ENCODE results near the gene METTL3.
"Not testable (repeated sequence)": the region's sequence is repeated elsewhere in the genome, so short reads cannot be mapped to it uniquely, and the experiment has no call there.

The METTL3 gene

GRCh38 chr14:21510735-21511657, at the start of gene METTL3:
Gene METTL3, minus strand, starts transcription at chr14:21511340. Its CDS starts 117 bp downstream, at chr14:21511223.
- peak; percentile 95 for FAIRE-seq

DNA sequence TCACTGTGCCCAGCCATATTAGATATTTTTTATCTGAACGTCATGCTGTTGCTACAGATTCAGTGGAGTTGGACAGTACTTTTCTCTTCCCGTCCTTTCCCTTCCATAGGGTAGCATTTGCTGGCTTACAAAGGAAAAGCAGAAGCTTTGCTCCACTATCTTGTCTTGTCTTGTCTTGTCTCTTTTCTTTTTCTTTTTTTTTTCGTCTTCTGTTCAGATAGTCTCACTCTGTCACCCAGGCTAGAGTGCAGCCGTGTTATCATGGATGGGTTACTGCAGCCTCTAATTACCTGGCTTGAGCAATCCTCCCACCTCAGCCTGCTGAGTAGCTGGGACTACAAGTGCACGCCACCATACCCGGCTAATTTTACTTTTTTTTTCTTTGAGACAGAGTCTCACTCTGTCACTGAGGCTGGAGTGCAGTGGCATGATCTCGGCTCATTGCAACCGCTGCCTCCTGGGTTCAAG, 47.6 kb upstream of the METTL3 start:
- FAIRE-seq, result no peak

DNA sequence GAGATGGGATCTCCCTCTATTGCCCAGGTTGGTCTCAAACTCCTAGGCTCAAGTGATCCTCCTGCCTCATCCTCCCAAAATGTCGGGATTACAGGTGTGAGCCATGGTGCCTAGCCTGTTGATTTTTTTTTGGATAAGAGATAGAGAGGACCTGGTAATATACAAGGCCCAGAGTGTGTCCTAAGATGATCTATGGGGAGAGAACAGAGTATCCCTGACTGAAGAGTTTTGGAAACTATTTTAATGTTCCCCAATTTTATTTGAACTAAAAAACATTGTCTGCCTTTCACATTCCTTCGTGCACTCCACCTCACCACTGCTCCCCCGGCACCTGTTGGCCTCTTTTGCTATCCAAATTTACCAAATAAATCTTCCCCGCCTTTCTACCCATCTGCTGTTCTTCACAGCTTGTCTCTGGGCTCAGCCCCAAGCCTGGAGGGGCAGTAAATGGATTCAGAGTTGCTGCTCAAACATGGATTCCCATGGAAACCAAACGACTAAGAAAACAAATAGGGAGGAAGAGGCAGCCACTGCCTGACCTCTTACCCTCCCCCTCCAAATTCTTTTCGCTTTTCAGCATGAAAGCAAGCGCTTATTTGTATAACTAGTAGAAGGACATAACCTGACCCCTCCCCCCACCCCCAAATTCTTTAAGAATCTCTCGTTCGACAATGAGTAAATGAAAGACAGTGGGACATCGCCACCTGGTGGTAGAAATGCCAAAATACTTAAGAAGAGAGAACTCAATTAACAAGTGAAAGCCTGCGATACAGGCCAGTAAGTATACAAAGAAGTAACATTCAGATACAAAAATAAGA, 46.2 kb upstream of the METTL3 start:
- peak; percentile 94 for FAIRE-seq

DNA sequence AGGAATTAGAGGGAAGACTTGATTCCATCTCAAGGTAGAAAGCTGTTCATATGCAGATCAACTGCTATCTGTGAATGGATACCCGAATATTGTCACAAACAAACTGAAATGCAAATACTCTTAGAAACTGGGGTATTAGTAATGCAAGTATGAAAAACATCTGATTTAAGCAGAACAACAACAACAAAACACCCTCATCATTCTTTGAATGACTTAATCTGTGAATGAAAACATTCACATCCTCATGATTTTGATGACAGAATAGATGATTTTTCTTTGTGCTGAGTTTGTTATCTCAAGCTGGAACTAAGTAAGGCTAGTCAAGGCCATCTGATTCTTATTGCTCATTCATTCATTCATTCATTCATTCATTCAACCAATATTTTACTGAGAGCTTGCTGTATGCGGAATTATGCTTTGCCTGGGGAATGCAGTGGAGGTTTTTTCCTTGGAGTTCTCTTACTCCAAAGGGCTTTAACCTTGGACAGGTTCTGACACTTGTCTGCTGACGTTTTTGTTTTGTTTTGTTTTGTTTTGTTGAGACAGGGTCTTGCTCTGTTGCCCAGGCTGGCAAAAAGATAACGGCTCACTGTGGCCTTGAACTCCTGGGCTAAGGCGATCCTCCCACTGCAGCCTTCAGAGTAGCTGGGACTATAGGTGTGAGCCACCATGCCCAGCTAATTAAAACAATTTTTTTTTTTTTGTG, 45.4 kb upstream of the METTL3 start:
- no peak for FAIRE-seq

GRCh38 chr14:21553266-21553665, 42.1 kb upstream of the METTL3 start:
- FAIRE-seq, result no peak

GRCh38 chr14:21544588-21544987, 33.4 kb upstream of the METTL3 start:
- FAIRE-seq, result not testable (repeated sequence)

DNA sequence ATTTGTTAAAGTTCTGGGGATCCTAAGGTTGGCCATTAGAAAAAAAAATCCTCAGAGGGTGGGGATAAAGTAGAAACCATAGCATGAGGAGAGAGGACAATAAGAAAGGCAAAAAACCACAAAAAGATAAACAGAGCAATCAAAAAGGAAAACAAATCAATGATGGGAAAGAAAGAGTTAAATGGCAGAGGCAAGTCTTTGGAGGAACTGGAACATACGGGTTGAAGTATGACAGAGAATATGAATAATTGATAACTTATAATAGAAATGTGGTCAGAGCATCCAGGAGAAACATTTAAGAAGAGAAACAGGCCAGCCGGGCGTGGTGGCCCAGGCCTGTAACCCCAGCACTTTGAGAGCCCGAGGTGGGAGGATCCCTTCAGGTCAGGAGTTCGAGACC, 32.8 kb upstream of the METTL3 start:
- no peak for FAIRE-seq

DNA sequence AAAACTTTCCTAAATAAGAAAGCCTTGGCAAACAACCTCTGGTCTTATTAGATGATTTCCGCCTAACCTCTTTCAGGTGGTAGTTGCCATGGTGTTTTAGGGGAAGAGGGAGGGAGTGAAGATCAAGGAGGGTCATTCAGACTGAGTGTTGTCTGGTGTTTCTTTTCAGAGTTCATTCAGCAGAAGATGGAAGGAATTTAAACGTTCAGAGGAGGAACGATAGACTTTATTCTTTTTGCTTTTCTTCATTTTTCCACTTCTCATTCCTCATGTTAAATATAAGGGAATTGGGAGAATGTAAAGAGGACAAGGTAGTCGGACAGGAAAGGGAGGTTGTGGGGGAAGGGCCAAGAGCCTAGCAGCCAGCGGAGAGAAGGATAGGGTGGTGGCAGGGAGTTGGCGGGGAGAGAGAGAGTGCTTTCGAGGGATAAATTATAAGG, 32.4 kb upstream of the METTL3 start:
- FAIRE-seq, result no peak

DNA sequence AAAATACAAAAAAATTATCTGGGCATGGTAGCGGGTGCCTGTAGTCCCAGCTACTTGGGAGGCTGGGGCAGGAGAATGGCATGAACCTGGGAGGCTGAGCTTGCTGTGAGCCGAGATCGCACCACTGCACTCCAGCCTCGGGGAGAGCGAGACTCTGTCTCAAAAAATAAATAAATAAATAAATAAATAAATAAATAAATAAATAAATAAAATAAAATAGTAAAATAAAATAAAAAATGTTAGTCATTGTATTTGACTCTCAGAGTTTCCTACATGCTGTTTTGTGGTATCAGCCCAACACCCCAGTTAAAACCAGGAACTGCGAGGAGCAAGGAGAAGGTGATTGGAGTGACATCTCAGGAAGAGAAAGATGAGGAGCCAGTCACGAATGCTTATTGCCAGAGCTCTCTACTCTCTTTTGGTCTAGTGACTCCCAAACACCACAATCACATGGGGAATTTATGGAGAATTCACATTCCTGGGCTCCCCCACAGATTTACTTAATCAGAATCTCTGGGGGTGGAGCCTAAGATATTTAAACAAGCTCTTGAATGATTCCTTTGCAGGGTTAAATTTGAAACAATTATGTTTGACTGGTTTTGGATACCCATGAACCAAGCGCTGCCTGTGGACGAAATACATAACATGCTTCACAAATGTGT, 30.4 kb upstream of the METTL3 start:
- no peak for FAIRE-seq

DNA sequence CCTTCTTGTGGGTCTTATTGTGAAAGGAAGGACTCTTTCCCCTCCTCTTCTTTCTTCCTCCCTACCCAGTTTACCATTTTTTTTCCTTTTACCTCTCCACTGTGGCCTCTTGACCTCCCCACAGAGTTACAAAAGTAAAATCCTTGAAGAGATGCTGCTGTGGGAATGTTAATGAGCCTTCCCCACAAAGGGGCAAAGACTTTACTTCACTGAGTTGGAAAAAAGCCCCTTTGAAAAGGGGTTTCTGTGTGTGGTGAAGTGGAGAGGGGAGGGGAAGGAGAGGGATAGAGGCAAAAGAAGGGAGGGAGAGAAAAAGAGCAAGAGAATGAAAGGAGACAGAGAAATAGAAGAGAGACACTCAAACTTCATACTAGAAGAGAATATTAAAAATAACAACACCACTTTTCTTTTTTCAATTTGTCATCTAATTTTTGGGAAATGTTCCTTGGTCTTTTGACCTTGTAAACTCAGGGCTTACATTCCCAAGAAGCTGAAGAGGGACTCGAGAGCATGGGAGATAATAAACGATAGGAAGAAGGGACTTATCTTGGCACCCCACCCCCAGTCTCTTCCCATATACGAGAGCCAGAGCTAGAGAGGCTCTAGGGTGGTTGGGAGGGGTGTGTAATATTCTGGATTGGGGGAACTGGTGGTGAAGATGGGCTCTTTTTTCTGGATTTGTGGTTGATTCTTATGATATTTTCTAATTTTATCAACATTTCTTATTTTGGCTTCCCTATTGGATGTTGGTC, 28.2 kb upstream of the METTL3 start:
- no peak for FAIRE-seq

DNA sequence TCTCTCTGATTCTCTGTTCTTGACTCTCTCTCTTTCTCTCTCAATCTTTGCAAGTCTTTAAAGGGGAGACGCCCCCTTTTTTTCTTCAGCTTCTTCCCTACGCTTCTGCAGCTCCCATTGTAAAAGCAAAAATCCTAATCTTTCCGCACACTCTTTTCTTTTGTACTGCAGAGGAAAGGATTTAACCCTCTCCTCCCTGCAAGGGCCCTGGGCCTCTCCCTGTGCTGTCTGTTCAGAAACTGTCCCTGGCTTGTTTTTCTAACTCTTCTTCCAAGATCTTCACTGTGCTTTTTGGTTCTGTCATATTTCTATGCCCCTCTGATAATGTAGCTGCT, 25.9 kb upstream of the METTL3 start:
- no peak for FAIRE-seq

DNA sequence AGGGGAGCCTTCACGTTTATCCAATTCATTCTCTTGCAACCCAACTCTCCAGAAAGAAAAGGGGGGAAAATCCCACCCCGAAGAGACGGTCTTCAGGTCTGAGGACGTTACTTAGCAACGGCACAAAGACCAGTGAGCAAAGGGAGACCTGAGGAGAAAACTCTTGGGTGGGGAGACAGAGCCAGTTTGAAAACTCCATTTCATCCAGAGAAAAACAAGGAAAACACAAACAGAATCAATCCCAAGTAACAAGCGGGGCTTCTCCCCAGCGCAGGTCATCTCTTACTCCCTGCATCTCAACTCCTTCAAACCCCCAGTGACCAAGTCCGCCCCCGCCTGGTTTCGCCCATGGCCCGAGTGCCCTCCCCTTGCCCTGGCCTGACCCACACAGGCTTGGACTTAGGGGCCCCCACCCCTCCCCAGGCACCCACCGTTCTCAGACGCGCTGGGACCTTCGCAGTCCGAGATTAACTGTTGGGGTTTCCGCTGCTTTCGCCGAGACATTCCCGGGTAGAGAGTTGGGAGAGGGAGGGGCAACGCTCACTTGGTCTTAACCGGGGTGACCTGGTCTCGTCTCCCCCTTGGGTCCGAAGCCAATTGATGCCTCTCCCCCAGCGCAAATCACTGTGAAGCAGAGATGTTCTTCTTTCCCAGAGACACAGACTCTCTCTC, 25.4 kb upstream of the METTL3 start:
- no peak for FAIRE-seq

GRCh38 chr14:21535545-21536417, 24.6 kb upstream of the METTL3 start:
- FAIRE-seq, result no peak

GRCh38 chr14:21534576-21534975, 23.4 kb upstream of the METTL3 start:
- FAIRE-seq, result no peak

- FAIRE-seq, result no peak
Observed at GRCh38 chr14:21533294-21533693, 22.2 kb upstream of the METTL3 start.

DNA sequence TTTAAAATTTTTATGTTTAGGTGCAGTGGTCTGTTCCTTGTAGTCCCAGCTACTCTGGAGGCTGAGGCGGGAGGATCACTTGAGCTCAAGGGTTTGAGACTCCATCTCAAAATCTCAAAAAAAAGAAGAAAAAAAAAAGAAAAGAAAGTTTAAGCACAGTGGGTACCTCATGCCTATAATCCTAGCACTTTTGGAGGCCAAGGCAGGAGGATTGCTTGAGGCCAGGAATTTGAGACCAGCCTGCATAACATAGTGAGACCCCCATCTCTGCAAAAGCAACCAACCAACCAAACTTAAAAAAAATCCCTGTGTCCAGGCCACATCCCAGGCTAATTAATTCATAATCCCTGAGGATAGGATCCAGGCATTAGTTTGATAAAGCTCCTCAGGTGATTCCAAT, 18.4 kb upstream of the METTL3 start:
- FAIRE-seq, result no peak

DNA sequence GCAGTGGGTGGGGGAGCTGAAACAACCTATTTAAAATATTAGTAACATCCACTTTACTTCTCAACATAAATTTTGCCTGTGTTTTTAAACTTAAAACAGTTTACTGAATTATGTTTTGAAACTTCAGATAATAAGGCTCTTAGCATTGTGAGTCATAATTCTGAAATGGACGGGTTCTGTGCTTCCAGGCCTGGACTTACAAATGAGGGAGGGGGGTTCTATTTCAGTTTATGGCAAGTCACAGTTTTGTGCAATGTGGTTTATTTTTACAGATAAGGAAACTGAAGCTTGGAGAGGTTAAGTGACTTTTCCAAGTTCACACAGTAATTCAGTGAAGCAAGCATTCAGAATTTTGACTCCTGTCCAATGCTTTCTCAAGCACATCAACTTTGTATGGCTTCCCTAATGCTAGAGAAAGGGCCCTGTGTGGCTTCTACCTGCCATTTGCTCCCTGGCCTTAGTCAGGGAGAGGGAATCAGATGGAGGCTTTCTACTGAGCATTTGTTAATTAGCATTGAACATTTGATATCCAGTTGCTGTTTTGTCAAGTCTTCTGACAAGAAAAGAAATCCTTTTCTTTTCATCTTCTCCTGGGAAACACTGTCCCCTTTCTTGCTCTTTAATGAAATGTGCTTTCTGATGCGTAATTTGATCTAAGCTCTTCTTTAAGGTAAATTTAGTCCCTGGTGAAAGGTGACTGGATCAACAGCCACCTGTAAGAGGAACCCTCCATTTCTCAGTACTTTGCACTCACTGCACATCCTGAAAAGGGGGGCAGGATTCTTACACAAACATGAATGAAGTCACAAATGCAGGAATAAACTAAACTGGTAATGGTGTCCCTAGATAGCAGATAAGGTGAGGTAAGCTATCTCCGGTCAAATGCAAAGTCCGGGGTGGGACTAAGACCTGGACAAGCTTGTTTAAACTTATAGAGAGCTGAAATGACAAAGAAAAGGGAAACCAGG, 17.5 kb upstream of the METTL3 start:
- FAIRE-seq, result no peak

- no peak for FAIRE-seq
Observed at GRCh38 chr14:21527318-21527679, 16.2 kb upstream of the METTL3 start.

All from A204.1 (cell line).